ENCODE results near the gene BTG4. TPM values are rescaled to one million over a fixed set of nuclear protein-coding genes. Genes with fewer than 3 reads are reported as not detected.

BTG4 gene
- total and polyA plus RNA-seq, 2 donors (not counting 1 experiment from before 2014, with no cell fraction given), result not detected

GRCh38 chr11:111522426-111522825 lies 10.2 kb upstream of the BTG4 start:
- WGBS (ENCODE audit: insufficient coverage), result 100% methylated on average over 1 of the region's 5 CpGs

GRCh38 chr11:111521135-111521534 lies 8.9 kb upstream of the BTG4 start:
- Mint-ChIP-seq H3K27me3 (peaks cover 19% of the 10 kb centered on the region), H3K4me1 (no peaks in the 10 kb centered on the region), H3K4me3 (no peak overlapping the region), H3K27ac (no peak overlapping the region), H3K9me3 (ENCODE audit: insufficient read depth) (no peaks in the 10 kb centered on the region)
- Histone ChIP-seq H3K9ac (ENCODE audit: low read length) (no peak overlapping the region), H3K27me3 (replicated peaks in 1 of 4; ENCODE audit: control extremely low read depth in 1 of 4, control insufficient read depth in 3 of 4, insufficient read depth in 4 of 4, low read length in 3 of 4) (peaks cover 0 to 9% (median 3%) of the 10 kb centered on the region in 4 experiments), H2AFZ (ENCODE audit: insufficient read depth, low read depth, low read length, poor library complexity, severe bottlenecking) (no peak overlapping the region), H3K79me2 (ENCODE audit: control insufficient read depth, insufficient read depth, low read length) (no peaks in the 10 kb centered on the region), H4K20me1 (ENCODE audit: control insufficient read depth, insufficient read depth, low read length, poor library complexity, severe bottlenecking) (no peaks in the 10 kb centered on the region), H3K9me3 (ENCODE audit: control extremely low read depth in 1 of 3, control insufficient read depth in 2 of 3, insufficient read depth in 1 of 3, low read length in 2 of 3) (no peaks in the 10 kb centered on the region), H3K27ac (ENCODE audit: low read length in 2 of 2) (no peak overlapping the region), H3K4me2 (replicated peaks; ENCODE audit: low read depth, low read length, poor library complexity, severe bottlenecking) (no peak overlapping the region), H3K4me3 (ENCODE audit: control extremely low read depth in 1 of 5, extremely low read depth in 1 of 5, insufficient read depth in 1 of 5, low read depth in 2 of 5, low read length in 4 of 5) (no peak overlapping the region), H3K36me3 (replicated peaks in 1 of 2; ENCODE audit: control extremely low read depth in 1 of 2, control insufficient read depth in 1 of 2, extremely low read depth in 1 of 2, insufficient read depth in 2 of 2, low read length in 1 of 2) (no peaks in the 10 kb centered on the region), H3K4me1 (ENCODE audit: control insufficient read depth in 2 of 2, insufficient read depth in 2 of 2, low read length in 2 of 2) (no peaks in the 10 kb centered on the region)
- no CpG with 5 or more reads among the region's 2 CpGs for WGBS (ENCODE audit: insufficient coverage)
- ChIA-PET POLR2A (no interaction called here), CTCF (no interaction called here)
- intact Hi-C loops (cut with micrococcal nuclease), result no loop called here
- DNase-seq (no peak), ATAC-seq (ENCODE audit: low read depth) (no peak)
- TF ChIP-seq EZH2 (IDR thresholded peaks at IDR 0.05; ENCODE audit: borderline replicate concordance, insufficient read depth, low read depth, low read length, poor library complexity, severe bottlenecking), result no peak
- TF ChIP-seq CTCF (IDR thresholded peaks at IDR 0.05), result no peak

More at GRCh38 chr11:111522426-111522825, 10.2 kb upstream of the BTG4 start:
- Histone ChIP-seq H3K27me3 (replicated peaks in 1 of 4; ENCODE audit: control extremely low read depth in 1 of 4, control insufficient read depth in 3 of 4, insufficient read depth in 4 of 4, low read length in 3 of 4) (peaks cover 0 to 7% (median 3%) of the 10 kb centered on the region in 4 experiments), H2AFZ (ENCODE audit: insufficient read depth, low read depth, low read length, poor library complexity, severe bottlenecking) (no peak overlapping the region), H3K9ac (ENCODE audit: low read length) (no peak overlapping the region), H3K4me2 (replicated peaks; ENCODE audit: low read depth, low read length, poor library complexity, severe bottlenecking) (no peak overlapping the region), H3K36me3 (replicated peaks in 1 of 2; ENCODE audit: control extremely low read depth in 1 of 2, control insufficient read depth in 1 of 2, extremely low read depth in 1 of 2, insufficient read depth in 2 of 2, low read length in 1 of 2) (no peaks in the 10 kb centered on the region), H3K4me1 (ENCODE audit: control insufficient read depth in 2 of 2, insufficient read depth in 2 of 2, low read length in 2 of 2) (no peaks in the 10 kb centered on the region), H4K20me1 (ENCODE audit: control insufficient read depth, insufficient read depth, low read length, poor library complexity, severe bottlenecking) (no peaks in the 10 kb centered on the region), H3K4me3 (ENCODE audit: control extremely low read depth in 1 of 5, extremely low read depth in 1 of 5, insufficient read depth in 1 of 5, low read depth in 2 of 5, low read length in 4 of 5) (no peak overlapping the region), H3K27ac (ENCODE audit: low read length in 2 of 2) (no peak overlapping the region), H3K79me2 (ENCODE audit: control insufficient read depth, insufficient read depth, low read length) (no peaks in the 10 kb centered on the region), H3K9me3 (ENCODE audit: control extremely low read depth in 1 of 3, control insufficient read depth in 2 of 3, insufficient read depth in 1 of 3, low read length in 2 of 3) (no peaks in the 10 kb centered on the region)
- Mint-ChIP-seq H3K4me3 (no peak overlapping the region), H3K9me3 (ENCODE audit: insufficient read depth) (no peaks in the 10 kb centered on the region), H3K4me1 (no peaks in the 10 kb centered on the region), H3K27ac (no peak overlapping the region), H3K27me3 (peaks cover 20% of the 10 kb centered on the region)
- ChIA-PET CTCF (no interaction called here), POLR2A (no interaction called here)
- DNase-seq, result no peak
- TF ChIP-seq EZH2 (IDR thresholded peaks at IDR 0.05; ENCODE audit: borderline replicate concordance, insufficient read depth, low read depth, low read length, poor library complexity, severe bottlenecking) (no peak), CTCF (IDR thresholded peaks at IDR 0.05) (no peak)
- ATAC-seq (ENCODE audit: low read depth), result no peak
- intact Hi-C loops (cut with micrococcal nuclease), result no loop called here

Measured in B cell (primary cell).